ENCODE measurements around the gene GPR135.

DNA sequence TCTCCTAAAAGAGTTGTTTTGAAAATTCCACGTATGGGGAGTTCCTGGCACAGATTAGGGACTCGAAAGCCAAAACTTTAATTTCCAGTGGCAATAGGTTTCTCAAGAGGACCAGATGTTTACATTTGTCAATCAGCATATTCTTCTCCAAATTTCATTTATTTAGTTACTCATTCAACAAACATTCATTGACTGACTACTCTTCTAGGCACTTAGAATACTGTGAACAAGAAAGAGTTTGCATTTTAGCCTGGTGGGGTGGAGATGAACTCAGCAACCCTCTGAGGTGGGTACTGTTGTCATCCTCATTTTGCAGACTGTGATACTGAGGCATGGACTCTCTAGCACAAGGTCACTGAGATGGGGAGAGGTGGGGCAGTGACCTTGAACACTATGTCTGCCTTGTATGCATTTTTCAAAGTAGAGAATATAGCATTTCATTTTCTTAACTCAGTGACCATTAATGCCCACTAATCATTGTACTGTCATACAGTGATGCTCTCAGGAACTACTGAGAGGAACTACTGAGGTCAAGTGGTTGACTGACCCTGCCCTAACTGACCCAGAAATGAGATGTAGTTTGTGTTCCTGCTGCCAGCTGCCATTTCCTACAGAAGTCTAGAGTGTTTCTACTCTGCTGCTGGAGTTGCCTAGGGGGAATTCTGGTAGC lies 16.8 kb upstream of the GPR135 start:
- no peak for TF ChIP-seq SIN3A (IDR thresholded peaks at IDR 0.05; ENCODE audit: low read depth, low read length)
- TF ChIP-seq POLR2AphosphoS5 (IDR thresholded peaks at IDR 0.05; ENCODE audit: low read length), result no peak
- TF ChIP-seq JUNB (IDR thresholded peaks at IDR 0.05), result no peak
- TF ChIP-seq, protein P1, sequence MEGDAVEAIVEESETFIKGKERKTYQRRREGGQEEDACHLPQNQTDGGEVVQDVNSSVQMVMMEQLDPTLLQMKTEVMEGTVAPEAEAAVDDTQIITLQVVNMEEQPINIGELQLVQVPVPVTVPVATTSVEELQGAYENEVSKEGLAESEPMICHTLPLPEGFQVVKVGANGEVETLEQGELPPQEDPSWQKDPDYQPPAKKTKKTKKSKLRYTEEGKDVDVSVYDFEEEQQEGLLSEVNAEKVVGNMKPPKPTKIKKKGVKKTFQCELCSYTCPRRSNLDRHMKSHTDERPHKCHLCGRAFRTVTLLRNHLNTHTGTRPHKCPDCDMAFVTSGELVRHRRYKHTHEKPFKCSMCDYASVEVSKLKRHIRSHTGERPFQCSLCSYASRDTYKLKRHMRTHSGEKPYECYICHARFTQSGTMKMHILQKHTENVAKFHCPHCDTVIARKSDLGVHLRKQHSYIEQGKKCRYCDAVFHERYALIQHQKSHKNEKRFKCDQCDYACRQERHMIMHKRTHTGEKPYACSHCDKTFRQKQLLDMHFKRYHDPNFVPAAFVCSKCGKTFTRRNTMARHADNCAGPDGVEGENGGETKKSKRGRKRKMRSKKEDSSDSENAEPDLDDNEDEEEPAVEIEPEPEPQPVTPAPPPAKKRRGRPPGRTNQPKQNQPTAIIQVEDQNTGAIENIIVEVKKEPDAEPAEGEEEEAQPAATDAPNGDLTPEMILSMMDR (IDR thresholded peaks at IDR 0.05 in 2 of 3, conservative IDR thresholded peaks at IDR 0.05 in 1 of 3; ENCODE audit: control insufficient read depth in 2 of 3, extremely low read depth in 1 of 3, insufficient read depth in 1 of 3, low read depth in 3 of 3, low read length in 3 of 3), result no peak
- TF ChIP-seq EP300 (IDR thresholded peaks at IDR 0.05; ENCODE audit: borderline replicate concordance in 1 of 2, control insufficient read depth in 1 of 2, low read depth in 2 of 2, low read length in 2 of 2), result no peak
- TF ChIP-seq, protein P2, sequence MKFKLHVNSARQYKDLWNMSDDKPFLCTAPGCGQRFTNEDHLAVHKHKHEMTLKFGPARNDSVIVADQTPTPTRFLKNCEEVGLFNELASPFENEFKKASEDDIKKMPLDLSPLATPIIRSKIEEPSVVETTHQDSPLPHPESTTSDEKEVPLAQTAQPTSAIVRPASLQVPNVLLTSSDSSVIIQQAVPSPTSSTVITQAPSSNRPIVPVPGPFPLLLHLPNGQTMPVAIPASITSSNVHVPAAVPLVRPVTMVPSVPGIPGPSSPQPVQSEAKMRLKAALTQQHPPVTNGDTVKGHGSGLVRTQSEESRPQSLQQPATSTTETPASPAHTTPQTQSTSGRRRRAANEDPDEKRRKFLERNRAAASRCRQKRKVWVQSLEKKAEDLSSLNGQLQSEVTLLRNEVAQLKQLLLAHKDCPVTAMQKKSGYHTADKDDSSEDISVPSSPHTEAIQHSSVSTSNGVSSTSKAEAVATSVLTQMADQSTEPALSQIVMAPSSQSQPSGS (IDR thresholded peaks at IDR 0.05; ENCODE audit: low read length), result no peak
- no peak for TF ChIP-seq SIX5 (IDR thresholded peaks at IDR 0.05; ENCODE audit: low read depth, low read length, severe bottlenecking)
- no peak for TF ChIP-seq POLR2A (IDR thresholded peaks at IDR 0.05; ENCODE audit: low read depth, low read length)
- no peak for TF ChIP-seq NR2C2 (IDR thresholded peaks at IDR 0.05; ENCODE audit: borderline replicate concordance, control insufficient read depth, insufficient read length, low read depth)
- no peak for TF ChIP-seq NRF1 (conservative IDR thresholded peaks at IDR 0.05; ENCODE audit: low read depth, low read length)
- no peak; the same call in 1 of the 2 replicates for TF ChIP-seq ESRRA (IDR thresholded peaks at IDR 0.05; ENCODE audit: low read length)
- no peak for TF ChIP-seq SUZ12 (IDR thresholded peaks at IDR 0.05; ENCODE audit: unreplicated experiment)
- no peak for TF ChIP-seq SMC3 (IDR thresholded peaks at IDR 0.05; ENCODE audit: borderline replicate concordance, low read length)
- TF ChIP-seq RAD21 (IDR thresholded peaks at IDR 0.05; ENCODE audit: insufficient read depth, low read depth, low read length), result no peak

Data from GM12878 (cell line).